Measurements from ENCODE around the gene PPM1E.

PPM1E gene

GRCh38 chr17:59004338-59005111 lies 248.9 kb downstream of the PPM1E start:
- H3K36me3 ChIP-seq (ENCODE audit: control insufficient read depth, insufficient read depth, low read length) = no peaks in the 10 kb centered on the region
- no peak overlapping the region for H3K9ac ChIP-seq (ENCODE audit: low read length)
- no peaks in the 10 kb centered on the region for H3K9me3 ChIP-seq (ENCODE audit: control insufficient read depth, low read length)
- no peaks in the 10 kb centered on the region for H3K4me1 ChIP-seq (ENCODE audit: control insufficient read depth, insufficient read depth, low read length)
- no peaks in the 10 kb centered on the region for H3K27me3 ChIP-seq (ENCODE audit: control insufficient read depth, insufficient read depth, low read length)
- no peak overlapping the region for H3K4me3 ChIP-seq (ENCODE audit: low read length)

GRCh38 chr17:59007995-59008394 lies 252.3 kb downstream of the PPM1E start:
- H3K27me3 ChIP-seq (ENCODE audit: control insufficient read depth, insufficient read depth, low read length) = no peaks in the 10 kb centered on the region
- H3K4me3 ChIP-seq (ENCODE audit: low read length) = no peak overlapping the region
- H3K9ac ChIP-seq (ENCODE audit: low read length) = no peak overlapping the region
- H3K4me1 ChIP-seq (ENCODE audit: control insufficient read depth, insufficient read depth, low read length) = no peaks in the 10 kb centered on the region
- H3K36me3 ChIP-seq (ENCODE audit: control insufficient read depth, insufficient read depth, low read length) = no peaks in the 10 kb centered on the region
- no peaks in the 10 kb centered on the region for H3K9me3 ChIP-seq (ENCODE audit: control insufficient read depth, low read length)

- Histone ChIP-seq H3K27me3 (ENCODE audit: control insufficient read depth, insufficient read depth, low read length) (no peaks in the 10 kb centered on the region), H3K9me3 (ENCODE audit: control insufficient read depth, low read length) (no peaks in the 10 kb centered on the region), H3K36me3 (ENCODE audit: control insufficient read depth, insufficient read depth, low read length) (no peaks in the 10 kb centered on the region)
These were observed 253.1 kb downstream of the PPM1E start for GRCh38 chr17:59008737-59009136.

GRCh38 chr17:59010026-59010425 lies 254.4 kb downstream of the PPM1E start:
- Histone ChIP-seq H3K27me3 (ENCODE audit: control insufficient read depth, insufficient read depth, low read length) (no peaks in the 10 kb centered on the region), H3K4me1 (ENCODE audit: control insufficient read depth, insufficient read depth, low read length) (no peaks in the 10 kb centered on the region), H3K9me3 (ENCODE audit: control insufficient read depth, low read length) (no peaks in the 10 kb centered on the region), H3K4me3 (ENCODE audit: low read length) (no peak overlapping the region), H3K36me3 (ENCODE audit: control insufficient read depth, insufficient read depth, low read length) (no peaks in the 10 kb centered on the region), H3K9ac (ENCODE audit: low read length) (no peak overlapping the region)

More at GRCh38 chr17:59008737-59009136, 253.1 kb downstream of the PPM1E start:
- no peaks in the 10 kb centered on the region for H3K4me1 ChIP-seq (ENCODE audit: control insufficient read depth, insufficient read depth, low read length)
- no peak overlapping the region for H3K9ac ChIP-seq (ENCODE audit: low read length)
- H3K4me3 ChIP-seq (ENCODE audit: low read length) = no peak overlapping the region

GRCh38 chr17:59011975-59012374 lies 256.3 kb downstream of the PPM1E start:
- H3K27me3 ChIP-seq (ENCODE audit: control insufficient read depth, insufficient read depth, low read length) = no peaks in the 10 kb centered on the region

GRCh38 chr17:59018019-59018418 lies 262.4 kb downstream of the PPM1E start:
- no peaks in the 10 kb centered on the region for H3K36me3 ChIP-seq (ENCODE audit: control insufficient read depth, insufficient read depth, low read length)
- H3K4me3 ChIP-seq (ENCODE audit: low read length) = no peak overlapping the region
- no peaks in the 10 kb centered on the region for H3K4me1 ChIP-seq (ENCODE audit: control insufficient read depth, insufficient read depth, low read length)
- no peak overlapping the region for H3K9ac ChIP-seq (ENCODE audit: low read length)
- H3K27me3 ChIP-seq (ENCODE audit: control insufficient read depth, insufficient read depth, low read length) = no peaks in the 10 kb centered on the region
- no peaks in the 10 kb centered on the region for H3K9me3 ChIP-seq (ENCODE audit: control insufficient read depth, low read length)

More at GRCh38 chr17:59011975-59012374, 256.3 kb downstream of the PPM1E start:
- Histone ChIP-seq H3K9ac (ENCODE audit: low read length) (no peak overlapping the region), H3K36me3 (ENCODE audit: control insufficient read depth, insufficient read depth, low read length) (no peaks in the 10 kb centered on the region), H3K9me3 (ENCODE audit: control insufficient read depth, low read length) (no peaks in the 10 kb centered on the region), H3K4me3 (ENCODE audit: low read length) (no peak overlapping the region), H3K4me1 (ENCODE audit: control insufficient read depth, insufficient read depth, low read length) (no peaks in the 10 kb centered on the region)

- Histone ChIP-seq H3K27me3 (ENCODE audit: control insufficient read depth, insufficient read depth, low read length) (no peaks in the 10 kb centered on the region), H3K36me3 (ENCODE audit: control insufficient read depth, insufficient read depth, low read length) (no peaks in the 10 kb centered on the region), H3K9ac (ENCODE audit: low read length) (no peak overlapping the region), H3K4me3 (ENCODE audit: low read length) (no peak overlapping the region), H3K4me1 (ENCODE audit: control insufficient read depth, insufficient read depth, low read length) (no peaks in the 10 kb centered on the region), H3K9me3 (ENCODE audit: control insufficient read depth, low read length) (no peaks in the 10 kb centered on the region)
These were observed 269.3 kb downstream of the PPM1E start for GRCh38 chr17:59024916-59025315.

GRCh38 chr17:59026176-59026939 lies 270.7 kb downstream of the PPM1E start:
- Histone ChIP-seq H3K9me3 (ENCODE audit: control insufficient read depth, low read length) (no peaks in the 10 kb centered on the region), H3K9ac (ENCODE audit: low read length) (no peak overlapping the region), H3K4me3 (ENCODE audit: low read length) (no peak overlapping the region), H3K4me1 (ENCODE audit: control insufficient read depth, insufficient read depth, low read length) (no peaks in the 10 kb centered on the region), H3K36me3 (ENCODE audit: control insufficient read depth, insufficient read depth, low read length) (no peaks in the 10 kb centered on the region), H3K27me3 (ENCODE audit: control insufficient read depth, insufficient read depth, low read length) (no peaks in the 10 kb centered on the region)

- Histone ChIP-seq H3K4me1 (ENCODE audit: control insufficient read depth, insufficient read depth, low read length) (no peaks in the 10 kb centered on the region), H3K9ac (ENCODE audit: low read length) (no peak overlapping the region), H3K4me3 (ENCODE audit: low read length) (no peak overlapping the region), H3K36me3 (ENCODE audit: control insufficient read depth, insufficient read depth, low read length) (no peaks in the 10 kb centered on the region), H3K9me3 (ENCODE audit: control insufficient read depth, low read length) (no peaks in the 10 kb centered on the region), H3K27me3 (ENCODE audit: control insufficient read depth, insufficient read depth, low read length) (no peaks in the 10 kb centered on the region)
These were observed 272.1 kb downstream of the PPM1E start for GRCh38 chr17:59027750-59028149.

- Histone ChIP-seq H3K27me3 (ENCODE audit: control insufficient read depth, insufficient read depth, low read length) (no peaks in the 10 kb centered on the region), H3K36me3 (ENCODE audit: control insufficient read depth, insufficient read depth, low read length) (no peaks in the 10 kb centered on the region), H3K9ac (ENCODE audit: low read length) (no peak overlapping the region), H3K4me3 (ENCODE audit: low read length) (no peak overlapping the region), H3K4me1 (ENCODE audit: control insufficient read depth, insufficient read depth, low read length) (no peaks in the 10 kb centered on the region), H3K9me3 (ENCODE audit: control insufficient read depth, low read length) (no peaks in the 10 kb centered on the region)
These were observed 272.7 kb downstream of the PPM1E start for GRCh38 chr17:59028328-59028727.

GRCh38 chr17:59030811-59031210 lies 275.2 kb downstream of the PPM1E start:
- no peak overlapping the region for H3K4me3 ChIP-seq (ENCODE audit: low read length)

More at GRCh38 chr17:59030811-59031210, 275.2 kb downstream of the PPM1E start:
- Histone ChIP-seq H3K9me3 (ENCODE audit: control insufficient read depth, low read length) (no peaks in the 10 kb centered on the region), H3K9ac (ENCODE audit: low read length) (no peak overlapping the region), H3K36me3 (ENCODE audit: control insufficient read depth, insufficient read depth, low read length) (no peaks in the 10 kb centered on the region), H3K4me1 (ENCODE audit: control insufficient read depth, insufficient read depth, low read length) (no peaks in the 10 kb centered on the region), H3K27me3 (ENCODE audit: control insufficient read depth, insufficient read depth, low read length) (no peaks in the 10 kb centered on the region)

Measured in mucosa of stomach (tissue), 1 donor.